OCI-LY7 (cell line): ENCODE data around the gene CRTC2. TPM values are rescaled to one million over a fixed set of nuclear protein-coding genes. Genes with fewer than 3 reads are reported as not detected.

Experiments used
- BruUV-seq: library from RNA; stranded (reverse); fragments of 400-500 nt; replicated peaks from 2 replicates; lab custom pipeline; 2021; lab: Mats Ljungman, UMichigan
- CTCF ChIA-PET: fragments of 300-600 bp; sonication (Branson Sonifier 250); formaldehyde crosslinking; loops from one replicate; lab custom pipeline; 2022; ENCODE audit warnings: antibody characterized with exemption; ENCODE audit not compliant: unreplicated experiment; lab: Charles Lee
- POLR2A ChIA-PET: fragments of 300-600 bp; sonication (Branson Sonifier 250); formaldehyde crosslinking; loops from one replicate; lab custom pipeline; 2022; ENCODE audit warnings: antibody characterized with exemption; lab: Charles Lee
- DNase-seq: peaks from one replicate; pipeline ENCODE4 v3.0.0-alpha.2; 2015; ENCODE audit warnings: low spot score
- H2AFZ ChIP-seq: fragments of 200-600 bp; sonication (generic), shearing (Covaris generic); 2 replicates; pipeline ENCODE4 v1.6.1; 2014; ENCODE audit warnings: mild to moderate bottlenecking, antibody characterized with exemption, low read length, moderate library complexity
- H3K27ac ChIP-seq: fragments of 200-600 bp; sonication (generic); 2 replicates; pipeline ENCODE4 v1.5.1; 2014; ENCODE audit warnings: mixed run types, low read depth, mild to moderate bottlenecking, moderate library complexity, low read length, inconsistent platforms; ENCODE audit not compliant: poor library complexity, severe bottlenecking
- H3K36me3 ChIP-seq: fragments of 200-600 bp; sonication (generic); 2 replicates; pipeline ENCODE4 v1.6.1; 2014; ENCODE audit warnings: mild to moderate bottlenecking, antibody characterized with exemption, low read length, moderate library complexity, mixed read lengths; ENCODE audit not compliant: insufficient read depth
- H3K4me1 ChIP-seq: fragments of 200-600 bp; sonication (generic); 2 replicates; pipeline ENCODE4 v1.5.1; 2014; ENCODE audit warnings: mild to moderate bottlenecking, low read length; ENCODE audit not compliant: insufficient read depth, poor library complexity, severe bottlenecking
- H3K4me2 ChIP-seq: fragments of 200-600 bp; sonication (generic); 2 replicates; pipeline ENCODE4 v1.6.1; 2014; ENCODE audit warnings: mild to moderate bottlenecking, low read length
- H3K4me3 ChIP-seq: fragments of 200-600 bp; sonication (generic); 2 replicates; pipeline ENCODE4 v1.5.1; 2014; ENCODE audit warnings: mild to moderate bottlenecking, low read depth, low read length; ENCODE audit not compliant: poor library complexity, severe bottlenecking
- H3K79me2 ChIP-seq: fragments of 200-600 bp; sonication (generic); 2 replicates; pipeline ENCODE4 v1.6.1; 2016; ENCODE audit warnings: low read depth, mild to moderate bottlenecking, low read length, moderate library complexity, mixed read lengths; ENCODE audit not compliant: insufficient read depth
- H3K9me2 ChIP-seq: fragments of 200-600 bp; sonication (generic); 2 replicates; pipeline ENCODE4 v1.6.1; 2016; ENCODE audit warnings: mild to moderate bottlenecking, low read length, mixed read lengths; ENCODE audit not compliant: insufficient read depth
- H3K9me3 ChIP-seq: fragments of 200-600 bp; sonication (generic); 2 replicates; pipeline ENCODE4 v1.6.1; 2014; ENCODE audit warnings: mild to moderate bottlenecking, mixed run types, low read length, mixed read lengths
- H4K20me1 ChIP-seq: fragments of 200-600 bp; sonication (generic); 2 replicates; pipeline ENCODE4 v1.6.1; 2014; ENCODE audit warnings: mild to moderate bottlenecking, antibody characterized with exemption, low read length, moderate library complexity, mixed read lengths; ENCODE audit not compliant: insufficient read depth
- CTCF ChIP-seq: fragments of 200-600 bp; sonication (generic); conservative IDR thresholded peaks from 2 replicates; pipeline ENCODE4 v1.5.1; 2014; ENCODE audit warnings: mild to moderate bottlenecking, antibody characterized with exemption, low read length, moderate library complexity, mixed read lengths
- EZH2phosphoT487 ChIP-seq: fragments of 200-600 bp; sonication (generic); IDR thresholded peaks from 2 replicates; pipeline ENCODE4 v1.6.1; 2018; ENCODE audit warnings: low read depth, borderline replicate concordance, mild to moderate bottlenecking, mixed run types, antibody characterized with exemption, low read length, moderate library complexity, mixed read lengths
- intact Hi-C: fragments of 100-400 bp; cut with micrococcal nuclease; formaldehyde crosslinking; loops from one replicate; pipeline ENCODE4 v1.10.0; 2022; ENCODE audit not compliant: unreplicated experiment
- total RNA-seq, 2 experiments: library from RNA; depleted of rRNA in 1 of 2; stranded (reverse); fragments of >200 nt in 1 of 2; shearing (Covaris generic) in 1 of 2; gene quantifications; 2 replicates each; pipeline ENCODE4 v1.2.3, GENCODE V29; 2014 to 2022

CRTC2 gene
- total RNA-seq, 2 experiments from 2014 or later, result 15.6 to 65.6 TPM

GRCh38 chr1:153929426-153929825 is 29.0 kb downstream of the CRTC2 start:
- no peak overlapping the region for H3K4me2 ChIP-seq
- no peaks in the 10 kb centered on the region for H3K79me2 ChIP-seq
- no peak overlapping the region for H2AFZ ChIP-seq
- peaks cover 49% of the 10 kb centered on the region for H3K36me3 ChIP-seq
- no peak overlapping the region for H3K27ac ChIP-seq
- no peak overlapping the region for H3K4me3 ChIP-seq
- H4K20me1 ChIP-seq, result no peaks in the 10 kb centered on the region
- BruUV-seq, result no TSS peak
- no peaks in the 10 kb centered on the region for H3K9me2 ChIP-seq
- no peak for DNase-seq
- ChIA-PET CTCF (no interaction called here), POLR2A (interaction anchor here (3.0 kb wide), 1 partner anchor 15 kb away, joined by 12 read pairs; no protein-coding TSS in a partner anchor)
- intact Hi-C loops, result no loop called here
- H3K4me1 ChIP-seq, result no peaks in the 10 kb centered on the region
- TF ChIP-seq EZH2phosphoT487 (no peak), CTCF (no peak)
- H3K9me3 ChIP-seq, result no peaks in the 10 kb centered on the region

- no peak for TF ChIP-seq CTCF
- no peak for TF ChIP-seq EZH2phosphoT487
- POLR2A ChIA-PET, result interaction anchor here (3.0 kb wide), 1 partner anchor 16 kb away, joined by 12 read pairs; no protein-coding TSS in a partner anchor
- Histone ChIP-seq H3K27ac (no peak overlapping the region), H2AFZ (no peak overlapping the region), H3K9me3 (no peaks in the 10 kb centered on the region), H3K9me2 (no peaks in the 10 kb centered on the region), H3K4me1 (peaks cover 6% of the 10 kb centered on the region), H3K4me2 (no peak overlapping the region), H3K4me3 (no peak overlapping the region), H3K79me2 (no peaks in the 10 kb centered on the region; the same call in 1 of the 2 replicates), H4K20me1 (no peaks in the 10 kb centered on the region), H3K36me3 (peaks cover 43% of the 10 kb centered on the region)
- intact Hi-C loops, result no loop called here
- BruUV-seq, result no TSS peak
- CTCF ChIA-PET, result no interaction called here
- no peak for DNase-seq
These were observed 29.5 kb downstream of the CRTC2 start for GRCh38 chr1:153928791-153929341.

- no peak for DNase-seq
- H3K9me3 ChIP-seq, result no peaks in the 10 kb centered on the region
- ChIA-PET POLR2A (interaction anchor here (3.0 kb wide), 1 partner anchor 17 kb away, joined by 12 read pairs; no protein-coding TSS in a partner anchor), CTCF (no interaction called here)
- intact Hi-C loops, result no loop called here
- BruUV-seq, result no TSS peak
- TF ChIP-seq EZH2phosphoT487 (no peak), CTCF (no peak)
- H3K36me3 ChIP-seq, result peaks cover 37% of the 10 kb centered on the region
- no peak overlapping the region for H3K27ac ChIP-seq
- H3K4me3 ChIP-seq, result no peak overlapping the region
- H3K4me2 ChIP-seq, result no peak overlapping the region
- H4K20me1 ChIP-seq, result no peaks in the 10 kb centered on the region
- H3K4me1 ChIP-seq, result peaks cover 6% of the 10 kb centered on the region
- no peak overlapping the region for H2AFZ ChIP-seq
- H3K9me2 ChIP-seq, result no peaks in the 10 kb centered on the region
- H3K79me2 ChIP-seq, result no peaks in the 10 kb centered on the region; the same call in 1 of the 2 replicates
These were observed 30.2 kb downstream of the CRTC2 start for GRCh38 chr1:153928245-153928644.
